OCI-LY1 (cell line): ENCODE data around the gene CRYL1.

Experiments
- CTCF ChIP-seq: fragments of 200-600 bp; sonication (generic), shearing (Covaris generic); IDR thresholded peaks from 2 replicates; pipeline ENCODE4 v1.5.1; 2017; ENCODE audit warnings: mild to moderate bottlenecking, antibody characterized with exemption, low read length, moderate library complexity, mixed read lengths
- EZH2 ChIP-seq: fragments of 200-600 bp; sonication (generic), shearing (Covaris generic); IDR thresholded peaks from 2 replicates; pipeline ENCODE4 v1.8.0; 2017; ENCODE audit warnings: borderline replicate concordance, mixed run types, mild to moderate bottlenecking, antibody characterized with exemption, low read length, moderate library complexity, mixed read lengths

DNA sequence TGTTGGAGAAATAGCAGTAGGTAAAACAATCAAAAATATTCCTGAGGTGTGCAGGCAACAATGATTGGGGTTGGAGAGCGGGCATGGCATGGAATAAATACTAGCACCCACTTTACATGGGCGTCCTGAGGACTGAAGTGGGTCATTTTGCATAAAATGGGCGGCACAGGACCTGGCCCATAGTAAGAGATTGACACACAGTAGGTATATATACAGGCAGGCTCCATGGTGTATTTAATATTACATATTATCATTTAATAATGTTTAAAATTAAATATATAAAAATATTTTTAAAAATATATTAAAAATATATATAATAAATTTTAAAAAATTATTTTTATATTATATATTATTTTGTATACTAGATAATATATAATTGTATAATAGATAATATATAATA, 48.3 kb downstream of the CRYL1 start:
- TF ChIP-seq CTCF (no peak), EZH2 (no peak)
